ENCODE measurements around the gene MLNR. TPM values are rescaled to one million over a fixed set of nuclear protein-coding genes. Genes with fewer than 3 reads are reported as not detected.
A peak's percentile ranks its signal among the peaks of the same experiment; 100 is the strongest.

MLNR gene
- total RNA-seq, 1 experiment from 2014 or later: not detected

DNA sequence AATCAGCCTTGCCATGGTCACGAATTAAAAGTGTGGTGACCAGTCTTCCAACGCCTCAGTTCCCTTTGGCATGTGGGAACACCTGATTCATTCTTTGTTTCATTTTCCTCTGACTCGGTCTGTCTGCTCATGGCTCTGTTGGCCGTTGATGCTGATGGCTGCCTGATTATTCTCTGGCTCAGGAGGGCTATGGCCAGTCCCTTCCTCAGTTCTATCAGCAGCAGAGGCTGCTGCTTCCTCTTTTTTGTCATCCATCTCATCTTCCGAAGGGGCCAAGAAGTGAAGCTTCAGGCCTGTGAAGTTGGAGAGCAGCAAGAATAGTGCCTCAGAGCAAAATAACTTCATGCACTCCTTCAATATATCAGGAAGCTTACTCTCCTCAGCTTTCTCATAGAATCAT lies 9.5 kb upstream of the MLNR start:
- Histone ChIP-seq H3K79me2 (ENCODE audit: low read length) (no peaks in the 10 kb centered on the region), H3F3A (ENCODE audit: low read length, unreplicated experiment) (no peaks in the 10 kb centered on the region), H2AFZ (ENCODE audit: low read length) (no peak overlapping the region), H3K9me2 (replicated peaks; ENCODE audit: low read length) (no peaks in the 10 kb centered on the region), H3K4me2 (ENCODE audit: low read length) (no peak overlapping the region), H3K4me1 (ENCODE audit: insufficient read depth, low read length) (no peaks in the 10 kb centered on the region), H3K4me3 (ENCODE audit: low read length) (no peak overlapping the region), H3K27me3 (ENCODE audit: low read length) (no peaks in the 10 kb centered on the region), H3K36me3 (ENCODE audit: low read depth, low read length) (no peaks in the 10 kb centered on the region; the same call in 1 of the 2 replicates), H4K20me1 (ENCODE audit: low read length) (no peaks in the 10 kb centered on the region), H3K9me3 (ENCODE audit: low read length) (no peaks in the 10 kb centered on the region), H3K27ac (ENCODE audit: low read length) (no peak overlapping the region), H3K9ac (ENCODE audit: low read length) (no peak overlapping the region)
- ChIA-PET CTCF (no interaction called here), POLR2A (ENCODE audit: unreplicated experiment) (no interaction called here)
- intact Hi-C loops (cut with micrococcal nuclease): no loop called here
- ATAC-seq: no peak
- TF ChIP-seq EZH2 (IDR thresholded peaks at IDR 0.05; ENCODE audit: low read length, unreplicated experiment) (no peak), CTCF (conservative IDR thresholded peaks at IDR 0.05; ENCODE audit: low read depth, low read length) (no peak), EZH2phosphoT487 (IDR thresholded peaks at IDR 0.05; ENCODE audit: borderline replicate concordance, low read length) (no peak)
- DNase-seq: no peak
- no TSS peak for BruUV-seq (replicated peaks)

DNA sequence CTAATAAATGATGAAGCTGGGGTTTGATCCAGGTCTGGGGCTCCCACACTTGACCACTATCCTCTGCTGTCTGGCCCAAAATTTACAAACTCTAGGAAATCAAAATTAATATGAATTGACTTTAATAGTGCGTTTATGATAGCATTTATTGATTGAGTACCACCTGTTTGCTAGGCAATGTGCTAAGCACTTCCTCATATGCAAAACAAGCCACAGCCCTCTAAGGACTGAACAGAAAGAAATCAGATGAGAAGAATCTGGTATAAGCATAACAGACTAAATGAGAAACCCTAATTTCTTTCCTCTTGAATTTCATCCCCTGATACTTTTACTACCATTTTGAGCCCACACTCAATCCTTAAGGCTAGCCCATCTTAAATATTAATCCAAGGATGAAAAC lies 6.6 kb upstream of the MLNR start:
- H3K9me2 ChIP-seq (replicated peaks; ENCODE audit: low read length): no peaks in the 10 kb centered on the region
- no peak for DNase-seq
- H3K4me3 ChIP-seq (ENCODE audit: low read length): no peak overlapping the region
- POLR2A ChIA-PET (ENCODE audit: unreplicated experiment): no interaction called here
- TF ChIP-seq CTCF (conservative IDR thresholded peaks at IDR 0.05; ENCODE audit: low read depth, low read length): no peak
- no peak for TF ChIP-seq EZH2phosphoT487 (IDR thresholded peaks at IDR 0.05; ENCODE audit: borderline replicate concordance, low read length)
- no peak for TF ChIP-seq EZH2 (IDR thresholded peaks at IDR 0.05; ENCODE audit: low read length, unreplicated experiment)
- H3K27ac ChIP-seq (ENCODE audit: low read length): no peak overlapping the region
- no peaks in the 10 kb centered on the region for H3K79me2 ChIP-seq (ENCODE audit: low read length)
- H3K36me3 ChIP-seq (ENCODE audit: low read depth, low read length): no peaks in the 10 kb centered on the region
- no peaks in the 10 kb centered on the region for H4K20me1 ChIP-seq (ENCODE audit: low read length)
- no peaks in the 10 kb centered on the region for H3F3A ChIP-seq (ENCODE audit: low read length, unreplicated experiment)
- BruUV-seq (replicated peaks): no TSS peak
- no peaks in the 10 kb centered on the region for H3K9me3 ChIP-seq (ENCODE audit: low read length)
- H3K27me3 ChIP-seq (ENCODE audit: low read length): no peaks in the 10 kb centered on the region
- H3K4me2 ChIP-seq (ENCODE audit: low read length): no peak overlapping the region
- no peak overlapping the region for H2AFZ ChIP-seq (ENCODE audit: low read length)
- CTCF ChIA-PET: no interaction called here
- H3K9ac ChIP-seq (ENCODE audit: low read length): no peak overlapping the region
- no peak for ATAC-seq
- H3K4me1 ChIP-seq (ENCODE audit: insufficient read depth, low read length): no peaks in the 10 kb centered on the region
- intact Hi-C loops (cut with micrococcal nuclease): no loop called here

- ChIA-PET CTCF (interaction anchor here (1.0 kb wide), 1 partner anchor 67 kb away, joined by 9 read pairs; no protein-coding TSS in a partner anchor), POLR2A (ENCODE audit: unreplicated experiment) (interaction anchor here (0.5 to 0.6 kb wide), 2 partner anchors 9 to 34 kb away, joined by 3 to 4 read pairs; no protein-coding TSS in a partner anchor)
- intact Hi-C loops (cut with micrococcal nuclease): no loop called here
- H3K4me3 ChIP-seq (ENCODE audit: low read length): no peak overlapping the region
- H2AFZ ChIP-seq (ENCODE audit: low read length): no peak overlapping the region
- ATAC-seq (no peak), DNase-seq (no peak)
- no peak overlapping the region for H3K27ac ChIP-seq (ENCODE audit: low read length)
- no peak overlapping the region for H3K4me2 ChIP-seq (ENCODE audit: low read length)
- no peaks in the 10 kb centered on the region for H3K9me3 ChIP-seq (ENCODE audit: low read length)
- TF ChIP-seq EZH2phosphoT487 (IDR thresholded peaks at IDR 0.05; ENCODE audit: borderline replicate concordance, low read length): no peak
- no peak overlapping the region for H3K9ac ChIP-seq (ENCODE audit: low read length)
- no peaks in the 10 kb centered on the region for H3K4me1 ChIP-seq (ENCODE audit: insufficient read depth, low read length)
- TSS peak; percentile 3 for BruUV-seq (replicated peaks)
- no peaks in the 10 kb centered on the region for H3K27me3 ChIP-seq (ENCODE audit: low read length)
- no peaks in the 10 kb centered on the region for H3K9me2 ChIP-seq (replicated peaks; ENCODE audit: low read length)
- H3F3A ChIP-seq (ENCODE audit: low read length, unreplicated experiment): no peaks in the 10 kb centered on the region
- H3K36me3 ChIP-seq (ENCODE audit: low read depth, low read length): no peaks in the 10 kb centered on the region
- no peaks in the 10 kb centered on the region for H3K79me2 ChIP-seq (ENCODE audit: low read length)
- no peaks in the 10 kb centered on the region for H4K20me1 ChIP-seq (ENCODE audit: low read length)
Observed at GRCh38 chr13:49213997-49214916, 5.9 kb upstream of the MLNR start.
